ENCODE measurements around the gene ITGA2. TPM values are rescaled to one million over a fixed set of nuclear protein-coding genes. Genes with fewer than 3 reads are reported as not detected.

ITGA2 gene
- total RNA-seq, 1 experiment from 2014 or later, result 0.69 TPM

DNA sequence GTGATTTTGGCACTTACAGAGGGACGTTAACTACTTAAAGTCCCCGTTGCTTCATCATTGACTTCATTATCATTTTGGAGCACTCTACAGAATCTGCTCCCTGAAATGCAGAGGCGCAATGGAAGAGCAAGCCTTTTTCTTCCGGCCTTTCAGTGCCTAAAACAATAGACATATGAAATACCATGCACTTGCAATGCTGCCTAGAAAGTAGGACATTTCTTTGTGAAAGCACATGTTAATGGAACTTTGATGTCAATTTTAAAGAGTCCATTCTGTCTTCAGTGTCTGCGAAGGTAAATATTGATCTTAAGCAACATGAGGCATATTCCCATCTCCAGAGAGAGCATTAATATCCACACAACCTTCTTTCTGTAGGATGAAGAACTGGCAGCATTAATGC is 36.3 kb downstream of the ITGA2 start:
- no peaks in the 10 kb centered on the region for H3K9me3 ChIP-seq (ENCODE audit: low read depth, low read length, poor library complexity, severe bottlenecking)
- no peak for DNase-seq (ENCODE audit: low spot score)
- H3K27me3 ChIP-seq (replicated peaks; ENCODE audit: insufficient read depth, low read depth, low read length, poor library complexity), result no peaks in the 10 kb centered on the region
- H3K4me3 ChIP-seq (ENCODE audit: low read depth, low read length, poor library complexity, severe bottlenecking), result no peak overlapping the region
- no peak overlapping the region for H3K27ac ChIP-seq (ENCODE audit: low read depth, low read length, poor library complexity, severe bottlenecking)
- TF ChIP-seq, protein P1, sequence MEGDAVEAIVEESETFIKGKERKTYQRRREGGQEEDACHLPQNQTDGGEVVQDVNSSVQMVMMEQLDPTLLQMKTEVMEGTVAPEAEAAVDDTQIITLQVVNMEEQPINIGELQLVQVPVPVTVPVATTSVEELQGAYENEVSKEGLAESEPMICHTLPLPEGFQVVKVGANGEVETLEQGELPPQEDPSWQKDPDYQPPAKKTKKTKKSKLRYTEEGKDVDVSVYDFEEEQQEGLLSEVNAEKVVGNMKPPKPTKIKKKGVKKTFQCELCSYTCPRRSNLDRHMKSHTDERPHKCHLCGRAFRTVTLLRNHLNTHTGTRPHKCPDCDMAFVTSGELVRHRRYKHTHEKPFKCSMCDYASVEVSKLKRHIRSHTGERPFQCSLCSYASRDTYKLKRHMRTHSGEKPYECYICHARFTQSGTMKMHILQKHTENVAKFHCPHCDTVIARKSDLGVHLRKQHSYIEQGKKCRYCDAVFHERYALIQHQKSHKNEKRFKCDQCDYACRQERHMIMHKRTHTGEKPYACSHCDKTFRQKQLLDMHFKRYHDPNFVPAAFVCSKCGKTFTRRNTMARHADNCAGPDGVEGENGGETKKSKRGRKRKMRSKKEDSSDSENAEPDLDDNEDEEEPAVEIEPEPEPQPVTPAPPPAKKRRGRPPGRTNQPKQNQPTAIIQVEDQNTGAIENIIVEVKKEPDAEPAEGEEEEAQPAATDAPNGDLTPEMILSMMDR (conservative IDR thresholded peaks at IDR 0.05; ENCODE audit: low read depth, low read length), result no peak
- TF ChIP-seq EZH2 (IDR thresholded peaks at IDR 0.05; ENCODE audit: borderline replicate concordance, low read depth, low read length, poor library complexity, severe bottlenecking), result no peak
- BruUV-seq (replicated peaks), result no TSS peak
- intact Hi-C loops (cut with micrococcal nuclease; ENCODE audit: unreplicated experiment), result no loop called here
- H3K36me3 ChIP-seq (ENCODE audit: insufficient read depth, low read length, poor library complexity, severe bottlenecking), result no peaks in the 10 kb centered on the region
- POLR2A ChIA-PET (ENCODE audit: low non-redundant PET), result interaction anchor here (0.6 kb wide), 1 partner anchor 26 kb away, joined by 4 read pairs; no protein-coding TSS in a partner anchor
- CTCF ChIA-PET, result no interaction called here
- no peaks in the 10 kb centered on the region for H3K4me1 ChIP-seq (ENCODE audit: insufficient read depth, low read length, poor library complexity, severe bottlenecking)

DNA sequence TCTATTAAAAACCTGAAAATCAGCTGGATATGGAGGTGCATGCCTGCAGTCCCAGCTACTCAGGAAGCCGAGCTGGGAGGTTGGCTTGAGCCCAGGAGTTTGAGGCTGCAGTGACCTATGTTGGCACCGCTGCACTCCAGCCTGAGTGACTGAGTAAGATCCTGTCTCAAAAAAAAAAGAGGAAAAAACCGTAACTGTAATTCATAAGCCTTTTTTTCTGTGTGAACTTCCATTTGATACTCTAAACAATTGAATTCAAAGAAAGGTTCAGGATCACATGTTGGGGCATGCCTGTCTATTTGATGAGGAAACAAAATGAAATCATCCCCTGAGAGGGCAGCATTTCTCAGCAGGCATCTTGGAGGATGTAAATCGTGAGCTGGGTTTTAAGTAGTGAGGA is 38.8 kb downstream of the ITGA2 start:
- no peak for TF ChIP-seq EZH2 (IDR thresholded peaks at IDR 0.05; ENCODE audit: borderline replicate concordance, low read depth, low read length, poor library complexity, severe bottlenecking)
- TF ChIP-seq, protein P1 (conservative IDR thresholded peaks at IDR 0.05; ENCODE audit: low read depth, low read length), result no peak
- Histone ChIP-seq H3K27me3 (replicated peaks; ENCODE audit: insufficient read depth, low read depth, low read length, poor library complexity) (no peaks in the 10 kb centered on the region), H3K9me3 (ENCODE audit: low read depth, low read length, poor library complexity, severe bottlenecking) (no peaks in the 10 kb centered on the region), H3K4me3 (ENCODE audit: low read depth, low read length, poor library complexity, severe bottlenecking) (no peak overlapping the region), H3K36me3 (ENCODE audit: insufficient read depth, low read length, poor library complexity, severe bottlenecking) (no peaks in the 10 kb centered on the region), H3K27ac (ENCODE audit: low read depth, low read length, poor library complexity, severe bottlenecking) (no peak overlapping the region), H3K4me1 (ENCODE audit: insufficient read depth, low read length, poor library complexity, severe bottlenecking) (peaks cover 5% of the 10 kb centered on the region)
- BruUV-seq (replicated peaks), result no TSS peak
- ChIA-PET POLR2A (ENCODE audit: low non-redundant PET) (no interaction called here), CTCF (no interaction called here)
- peak; percentile 55 for DNase-seq (ENCODE audit: low spot score)
- intact Hi-C loops (cut with micrococcal nuclease; ENCODE audit: unreplicated experiment), result no loop called here

DNA sequence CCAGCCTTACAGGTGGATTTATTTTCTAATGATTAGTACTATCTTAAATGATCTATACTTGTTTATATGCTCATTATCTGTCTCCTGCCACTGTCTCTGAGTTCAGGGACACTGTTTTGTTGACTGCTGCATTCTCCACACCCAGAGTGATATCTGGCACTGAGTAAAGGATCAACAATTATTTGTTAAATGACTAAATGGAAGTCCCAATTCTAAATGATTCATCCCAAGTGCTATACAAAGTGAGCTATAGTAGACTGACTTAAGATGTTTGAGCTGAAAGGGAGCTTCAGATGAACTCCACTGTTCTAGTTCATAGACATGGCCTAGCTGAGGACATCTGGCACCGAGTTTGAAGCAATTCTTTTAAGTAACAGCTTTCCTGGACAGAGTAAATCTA is 40.5 kb downstream of the ITGA2 start:
- Histone ChIP-seq H3K27ac (ENCODE audit: low read depth, low read length, poor library complexity, severe bottlenecking) (no peak overlapping the region), H3K36me3 (ENCODE audit: insufficient read depth, low read length, poor library complexity, severe bottlenecking) (no peaks in the 10 kb centered on the region), H3K9me3 (ENCODE audit: low read depth, low read length, poor library complexity, severe bottlenecking) (no peaks in the 10 kb centered on the region), H3K4me3 (ENCODE audit: low read depth, low read length, poor library complexity, severe bottlenecking) (no peak overlapping the region), H3K27me3 (replicated peaks; ENCODE audit: insufficient read depth, low read depth, low read length, poor library complexity) (no peaks in the 10 kb centered on the region), H3K4me1 (ENCODE audit: insufficient read depth, low read length, poor library complexity, severe bottlenecking) (peaks cover 5% of the 10 kb centered on the region)
- intact Hi-C loops (cut with micrococcal nuclease; ENCODE audit: unreplicated experiment), result no loop called here
- TF ChIP-seq EZH2 (IDR thresholded peaks at IDR 0.05; ENCODE audit: borderline replicate concordance, low read depth, low read length, poor library complexity, severe bottlenecking), result no peak
- TF ChIP-seq, protein P1 (conservative IDR thresholded peaks at IDR 0.05; ENCODE audit: low read depth, low read length), result no peak
- no TSS peak for BruUV-seq (replicated peaks)
- CTCF ChIA-PET, result no interaction called here
- DNase-seq (ENCODE audit: low spot score), result no peak
- POLR2A ChIA-PET (ENCODE audit: low non-redundant PET), result no interaction called here
